Breast epithelium (tissue), 4 donors: Measurements from ENCODE around the gene DCLK1. TPM values are rescaled to one million over a fixed set of nuclear protein-coding genes. Genes with fewer than 3 reads are reported as not detected.

Source experiments
- DNase-seq, 2 donors: peaks; one replicate each; pipeline ENCODE4 v3.0.0-alpha.2; 2019; ENCODE audit warnings: low spot score in 2 of 2
- H3K27ac ChIP-seq, 2 donors: fragments of 200-600 bp; sonication (generic) in 1 of 2; one replicate each; pipeline ENCODE4 v1.5.1; 2016 to 2019; ENCODE audit warnings: mild to moderate bottlenecking in 1 of 2
- H3K27me3 ChIP-seq, 2 donors: fragments of 200-600 bp; sonication (generic) in 1 of 2; one replicate each; pipeline versions ENCODE4 v1.5.1 to v1.6.0; 2017 to 2019; ENCODE audit warnings: control low read depth in 1 of 2, mild to moderate bottlenecking in 1 of 2
- H3K36me3 ChIP-seq: fragments of 200-600 bp; one replicate; pipeline ENCODE4 v1.5.1; 2019
- H3K4me1 ChIP-seq, 2 donors: fragments of 200-600 bp; sonication (generic); one replicate each; pipeline ENCODE4 v1.5.1; 2016 to 2019; ENCODE audit warnings: control low read depth in 1 of 2
- H3K4me3 ChIP-seq, 3 donors: fragments of 200-600 bp; sonication (generic); 1 replicate in 2 of 3; 2 replicates in 1 of 3; pipeline ENCODE4 v1.5.1; 2016 to 2019; ENCODE audit warnings: mild to moderate bottlenecking in 3 of 3, moderate library complexity in 2 of 3
- H3K9me3 ChIP-seq, 2 donors: fragments of 200-600 bp; sonication (generic) in 1 of 2; one replicate each; pipeline ENCODE4 v1.5.1; 2016 to 2019; ENCODE audit warnings: control low read depth in 1 of 2
- CTCF ChIP-seq, 3 donors: fragments of 450-650 bp; IDR thresholded peaks; one replicate each; pipeline ENCODE4 v1.5.1; 2016 to 2017; ENCODE audit warnings: antibody characterized with exemption in 3 of 3, mild to moderate bottlenecking in 3 of 3, moderate library complexity in 3 of 3
- POLR2A ChIP-seq: fragments of 450-650 bp; IDR thresholded peaks from one replicate; pipeline ENCODE4 v1.6.1; 2016; ENCODE audit warnings: antibody characterized with exemption, mild to moderate bottlenecking, moderate library complexity
- POLR2AphosphoS5 ChIP-seq, 3 donors: sonication (generic); formaldehyde crosslinking; IDR thresholded peaks; one replicate each; pipeline ENCODE4 v1.6.1; 2017; ENCODE audit warnings: antibody characterized with exemption in 3 of 3
- intact Hi-C: fragments of 100-400 bp; cut with DNase I; formaldehyde crosslinking; loops from one replicate; pipeline ENCODE4 v1.15.1; 2023; ENCODE audit warnings: low total_unique reads
- total RNA-seq, 3 donors: library from RNA; depleted of rRNA; stranded (reverse); fragments of >200 nt; gene quantifications; one replicate each; pipeline ENCODE4 v1.1.0, GENCODE V29; 2016

Gene DCLK1
- total RNA-seq, 3 donors from 2014 or later: 21.2 to 158 (median 28.2) TPM

- no peaks in the 10 kb centered on the region for H3K27me3 ChIP-seq
- no peak overlapping the region for H3K4me3 ChIP-seq
- intact Hi-C loops: no loop called here
- no peaks in the 10 kb centered on the region for H3K36me3 ChIP-seq
- no peak for TF ChIP-seq POLR2A
- no peak for TF ChIP-seq CTCF (IDR thresholded peaks at IDR 0.05)
- TF ChIP-seq POLR2AphosphoS5 (IDR thresholded peaks at IDR 0.05): no peak
- H3K9me3 ChIP-seq: peaks cover 0 to 7% of the 10 kb centered on the region in 2 donors
- DNase-seq: no peak
- no peaks in the 10 kb centered on the region for H3K4me1 ChIP-seq
- peak overlapping the region; percentile 45 to 82 for H3K27ac ChIP-seq
Observed at GRCh38 chr13:35964863-35965180, 166.4 kb downstream of the DCLK1 start.

- H3K9me3 ChIP-seq: peaks cover 0 to 2% of the 10 kb centered on the region in 2 donors
- TF ChIP-seq POLR2AphosphoS5 (IDR thresholded peaks at IDR 0.05) (no peak), CTCF (IDR thresholded peaks at IDR 0.05) (no peak), POLR2A (no peak)
- H3K4me3 ChIP-seq: no peak overlapping the region
- DNase-seq: no peak
- H3K27me3 ChIP-seq: no peaks in the 10 kb centered on the region
- no peaks in the 10 kb centered on the region for H3K4me1 ChIP-seq
- peak overlapping the region in 1 of 2 donors; percentile 45 for H3K27ac ChIP-seq
- intact Hi-C loops: no loop called here
- H3K36me3 ChIP-seq: no peaks in the 10 kb centered on the region
Observed at GRCh38 chr13:35964011-35964862, 166.9 kb downstream of the DCLK1 start.

- Histone ChIP-seq H3K36me3 (no peaks in the 10 kb centered on the region), H3K4me1 (no peaks in the 10 kb centered on the region), H3K9me3 (no peaks in the 10 kb centered on the region), H3K27me3 (no peaks in the 10 kb centered on the region), H3K4me3 (no peak overlapping the region), H3K27ac (peak overlapping the region in 1 of 2 donors; percentile 38)
- no peak for DNase-seq
- intact Hi-C loops: no loop called here
- TF ChIP-seq POLR2AphosphoS5 (IDR thresholded peaks at IDR 0.05) (no peak), POLR2A (no peak), CTCF (IDR thresholded peaks at IDR 0.05) (peak in 1 of 3 donors; percentile 9)
Observed at GRCh38 chr13:35961461-35962220, 169.5 kb downstream of the DCLK1 start.

- Histone ChIP-seq H3K4me1 (no peaks in the 10 kb centered on the region), H3K27ac (peak overlapping the region in 1 of 2 donors; percentile 30), H3K27me3 (no peaks in the 10 kb centered on the region), H3K36me3 (no peaks in the 10 kb centered on the region), H3K9me3 (no peaks in the 10 kb centered on the region), H3K4me3 (no peak overlapping the region)
- TF ChIP-seq POLR2AphosphoS5 (IDR thresholded peaks at IDR 0.05): no peak
- TF ChIP-seq CTCF (IDR thresholded peaks at IDR 0.05): no peak
- intact Hi-C loops: no loop called here
- DNase-seq: no peak
Observed at GRCh38 chr13:35961002-35961401, 170.2 kb downstream of the DCLK1 start.

GRCh38 chr13:35957996-35958395 is 173.2 kb downstream of the DCLK1 start:
- no peak overlapping the region for H3K4me3 ChIP-seq
- H3K27me3 ChIP-seq: no peaks in the 10 kb centered on the region
- intact Hi-C loops: loop anchor here (1.0 kb wide), 1 partner anchor 15 kb away; no protein-coding TSS in a partner anchor
- TF ChIP-seq CTCF (IDR thresholded peaks at IDR 0.05): no peak
- no peak for TF ChIP-seq POLR2A
- TF ChIP-seq POLR2AphosphoS5 (IDR thresholded peaks at IDR 0.05): no peak
- H3K36me3 ChIP-seq: no peaks in the 10 kb centered on the region
- DNase-seq: no peak
- H3K9me3 ChIP-seq: no peaks in the 10 kb centered on the region
- peak overlapping the region; percentile 40 to 85 for H3K27ac ChIP-seq
- H3K4me1 ChIP-seq: no peaks in the 10 kb centered on the region
